A673 (cell line): ENCODE results near the gene GLDN. TPM values are rescaled to one million over a fixed set of nuclear protein-coding genes. Genes with fewer than 3 reads are reported as not detected.

Experiments used
- BruUV-seq: library from RNA; stranded (reverse); fragments of 400-500 nt; replicated peaks from 2 replicates; lab custom pipeline; 2021; lab: Mats Ljungman, UMichigan
- CTCF ChIA-PET: fragments of 300-600 bp; sonication (Branson Sonifier 250); formaldehyde crosslinking; loops from one replicate; lab custom pipeline; 2022; ENCODE audit warnings: antibody characterized with exemption; lab: Charles Lee
- POLR2A ChIA-PET: fragments of 300-600 bp; sonication (Branson Sonifier 250); formaldehyde crosslinking; loops from one replicate; lab custom pipeline; 2022; ENCODE audit warnings: antibody characterized with exemption; ENCODE audit not compliant: low non-redundant PET; lab: Charles Lee
- DNase-seq: peaks from one replicate; pipeline ENCODE4 v3.0.0-alpha.2; 2015; ENCODE audit warnings: low spot score
- H3K27ac ChIP-seq: fragments of 200-600 bp; sonication (generic); 2 replicates; pipeline ENCODE4 v1.5.1; 2016; ENCODE audit warnings: mixed run types, low read depth, mild to moderate bottlenecking, mixed read lengths, antibody characterized with exemption, low read length; ENCODE audit not compliant: poor library complexity, severe bottlenecking
- H3K27me3 ChIP-seq: fragments of 200-600 bp; sonication (generic); replicated peaks from 2 replicates; pipeline ENCODE4 v1.6.1; 2017; ENCODE audit warnings: mixed run types, low read depth, mild to moderate bottlenecking, mixed read lengths, antibody characterized with exemption, low read length; ENCODE audit not compliant: insufficient read depth, poor library complexity
- H3K36me3 ChIP-seq: fragments of 200-600 bp; sonication (generic); 2 replicates; pipeline ENCODE4 v1.6.1; 2016; ENCODE audit warnings: mixed run types, mild to moderate bottlenecking, mixed read lengths, antibody characterized with exemption, low read length; ENCODE audit not compliant: insufficient read depth, poor library complexity, severe bottlenecking
- H3K4me1 ChIP-seq: fragments of 200-600 bp; sonication (generic); 2 replicates; pipeline ENCODE4 v1.6.1; 2017; ENCODE audit warnings: mixed run types, mild to moderate bottlenecking, mixed read lengths, antibody characterized with exemption, low read length; ENCODE audit not compliant: insufficient read depth, poor library complexity, severe bottlenecking
- H3K4me3 ChIP-seq: fragments of 200-600 bp; sonication (generic); 2 replicates; pipeline ENCODE4 v1.5.1; 2016; ENCODE audit warnings: low read depth, mixed run types, mild to moderate bottlenecking, mixed read lengths, low read length; ENCODE audit not compliant: poor library complexity, severe bottlenecking
- H3K9me3 ChIP-seq: fragments of 200-600 bp; sonication (generic); 2 replicates; pipeline ENCODE4 v1.6.1; 2016; ENCODE audit warnings: mixed run types, low read depth, mild to moderate bottlenecking, mixed read lengths, antibody characterized with exemption, low read length; ENCODE audit not compliant: poor library complexity, severe bottlenecking
- EZH2 ChIP-seq: fragments of 200-600 bp; sonication (generic); IDR thresholded peaks from 2 replicates; pipeline ENCODE4 v1.6.1; 2017; ENCODE audit warnings: borderline replicate concordance, low read depth, mild to moderate bottlenecking, mixed read lengths, antibody characterized with exemption, low read length; ENCODE audit not compliant: poor library complexity, severe bottlenecking
- intact Hi-C: fragments of 100-400 bp; cut with micrococcal nuclease; formaldehyde crosslinking; loops from one replicate; pipeline ENCODE4 v1.10.0; 2022; ENCODE audit not compliant: unreplicated experiment
- total RNA-seq: library from RNA; stranded (reverse); gene quantifications from 2 replicates; pipeline ENCODE4 v1.2.3, GENCODE V29; 2021
- TF ChIP-seq, protein P1 (sequence below): fragments of 300-800, 200-600 bp; sonication (generic); conservative IDR thresholded peaks from 2 replicates; pipeline ENCODE4 v1.5.1; 2017; ENCODE audit warnings: low read depth, mild to moderate bottlenecking, antibody characterized with exemption, low read length, moderate library complexity, mixed read lengths

The GLDN gene
- total RNA-seq, 1 experiment from 2014 or later, result not detected

- CTCF ChIA-PET, result no interaction called here
- H3K27ac ChIP-seq, result no peak overlapping the region
- no TSS peak for BruUV-seq
- H3K27me3 ChIP-seq, result no peaks in the 10 kb centered on the region
- no peak for DNase-seq
- POLR2A ChIA-PET, result no interaction called here
- H3K36me3 ChIP-seq, result no peaks in the 10 kb centered on the region
- TF ChIP-seq EZH2, result no peak
- H3K4me1 ChIP-seq, result no peaks in the 10 kb centered on the region
- H3K4me3 ChIP-seq, result no peak overlapping the region
- intact Hi-C loops, result no loop called here
- H3K9me3 ChIP-seq, result no peaks in the 10 kb centered on the region
Measured at GRCh38 chr15:51314391-51315337, 26.8 kb upstream of the GLDN start.

- Histone ChIP-seq H3K36me3 (no peaks in the 10 kb centered on the region), H3K27me3 (no peaks in the 10 kb centered on the region), H3K27ac (no peak overlapping the region), H3K4me1 (no peaks in the 10 kb centered on the region), H3K9me3 (no peaks in the 10 kb centered on the region), H3K4me3 (no peak overlapping the region)
- no peak for TF ChIP-seq EZH2
- TF ChIP-seq, protein P1, sequence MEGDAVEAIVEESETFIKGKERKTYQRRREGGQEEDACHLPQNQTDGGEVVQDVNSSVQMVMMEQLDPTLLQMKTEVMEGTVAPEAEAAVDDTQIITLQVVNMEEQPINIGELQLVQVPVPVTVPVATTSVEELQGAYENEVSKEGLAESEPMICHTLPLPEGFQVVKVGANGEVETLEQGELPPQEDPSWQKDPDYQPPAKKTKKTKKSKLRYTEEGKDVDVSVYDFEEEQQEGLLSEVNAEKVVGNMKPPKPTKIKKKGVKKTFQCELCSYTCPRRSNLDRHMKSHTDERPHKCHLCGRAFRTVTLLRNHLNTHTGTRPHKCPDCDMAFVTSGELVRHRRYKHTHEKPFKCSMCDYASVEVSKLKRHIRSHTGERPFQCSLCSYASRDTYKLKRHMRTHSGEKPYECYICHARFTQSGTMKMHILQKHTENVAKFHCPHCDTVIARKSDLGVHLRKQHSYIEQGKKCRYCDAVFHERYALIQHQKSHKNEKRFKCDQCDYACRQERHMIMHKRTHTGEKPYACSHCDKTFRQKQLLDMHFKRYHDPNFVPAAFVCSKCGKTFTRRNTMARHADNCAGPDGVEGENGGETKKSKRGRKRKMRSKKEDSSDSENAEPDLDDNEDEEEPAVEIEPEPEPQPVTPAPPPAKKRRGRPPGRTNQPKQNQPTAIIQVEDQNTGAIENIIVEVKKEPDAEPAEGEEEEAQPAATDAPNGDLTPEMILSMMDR, result no peak
- BruUV-seq, result no TSS peak
- intact Hi-C loops, result no loop called here
- ChIA-PET CTCF (no interaction called here), POLR2A (no interaction called here)
- DNase-seq, result no peak
Measured at GRCh38 chr15:51315726-51316125, 25.7 kb upstream of the GLDN start.

- TF ChIP-seq EZH2, result no peak
- TF ChIP-seq, protein P1, result no peak
- Histone ChIP-seq H3K9me3 (no peaks in the 10 kb centered on the region), H3K4me1 (no peaks in the 10 kb centered on the region), H3K27me3 (no peaks in the 10 kb centered on the region), H3K27ac (no peak overlapping the region), H3K36me3 (no peaks in the 10 kb centered on the region), H3K4me3 (no peak overlapping the region)
- BruUV-seq, result no TSS peak
- no peak for DNase-seq
- intact Hi-C loops, result no loop called here
- POLR2A ChIA-PET, result no interaction called here
- CTCF ChIA-PET, result no interaction called here
Measured at GRCh38 chr15:51316636-51317035, 24.8 kb upstream of the GLDN start.
